HepG2 (cell line): ENCODE data around the gene PIGX. TPM values are rescaled to one million over a fixed set of nuclear protein-coding genes. Genes with fewer than 3 reads are reported as not detected.
A peak's percentile ranks its signal among the peaks of the same experiment; 100 is the strongest.

ENCODE experiments used
- ASH2L ChIP-seq: fragments of 300-600, 200-600 bp; sonication (generic); IDR thresholded peaks from 2 replicates; pipeline ENCODE4 v1.7.0; 2017; ENCODE audit warnings: low read depth, mild to moderate bottlenecking, moderate library complexity, mixed read lengths, low read length; ENCODE audit not compliant: insufficient read length
- ATF7 ChIP-seq, 2 experiments: fragments of 450-650 bp in 1 of 2; sonication (generic) in 1 of 2; formaldehyde crosslinking in 1 of 2; IDR thresholded peaks; 2 replicates each; pipeline versions ENCODE4 v1.4.0 to v1.6.1; 2016 to 2020; ENCODE audit warnings: antibody characterized with exemption in 1 of 2, mild to moderate bottlenecking in 1 of 2, missing genetic modification reagents in 1 of 2
- BCL6 ChIP-seq: IDR thresholded peaks from 2 replicates; pipeline ENCODE4 v1.6.1; 2016; ENCODE audit warnings: missing genetic modification reagents, missing compliant biosample characterization
- GABPB1 ChIP-seq: IDR thresholded peaks from 2 replicates; pipeline ENCODE4 v1.6.1; 2016; ENCODE audit warnings: mild to moderate bottlenecking, missing genetic modification reagents, moderate library complexity, missing compliant biosample characterization
- HDAC1 ChIP-seq: sonication (generic); formaldehyde crosslinking; IDR thresholded peaks from 2 replicates; pipeline ENCODE4 v1.5.1; 2020; ENCODE audit warnings: mild to moderate bottlenecking, missing genetic modification reagents
- IKZF5 ChIP-seq: IDR thresholded peaks from 2 replicates; pipeline ENCODE4 v1.6.1; 2018; ENCODE audit warnings: missing genetic modification reagents, mild to moderate bottlenecking, missing compliant biosample characterization
- KLF16 ChIP-seq, 2 experiments: sonication (generic) in 1 of 2; formaldehyde crosslinking in 1 of 2; IDR thresholded peaks; 2 replicates each; pipeline versions ENCODE4 v1.6.1 to v1.8.0; 2016 to 2023; ENCODE audit warnings: missing genetic modification reagents in 2 of 2, missing compliant biosample characterization in 1 of 2
- PCBP2 ChIP-seq: fragments of 200-400 bp; formaldehyde crosslinking; optimal IDR thresholded peaks from 2 replicates; pipeline ENCODE3; 2018; ENCODE audit warnings: low read length, low read depth; ENCODE audit not compliant: poor library complexity, severe bottlenecking
- RXRA ChIP-seq: sonication (generic); formaldehyde crosslinking; IDR thresholded peaks from 2 replicates; pipeline ENCODE4 v1.5.1; 2020; ENCODE audit warnings: missing genetic modification reagents
- SOX5 ChIP-seq: IDR thresholded peaks from 2 replicates; pipeline ENCODE4 v1.6.1; 2016; ENCODE audit warnings: borderline replicate concordance
- ZBTB20 ChIP-seq: sonication (generic); formaldehyde crosslinking; IDR thresholded peaks from 2 replicates; pipeline ENCODE4 v1.8.1; 2023; ENCODE audit warnings: missing genetic modification reagents, low read depth, mild to moderate bottlenecking, borderline replicate concordance
- ZBTB26 ChIP-seq: IDR thresholded peaks from 2 replicates; pipeline ENCODE4 v1.6.1; 2016; ENCODE audit warnings: missing compliant biosample characterization, missing genetic modification reagents, borderline replicate concordance
- ZBTB33 ChIP-seq: sonication (generic); formaldehyde crosslinking; IDR thresholded peaks from 2 replicates; pipeline ENCODE4 v1.4.0; 2020; ENCODE audit warnings: missing genetic modification reagents
- ZEB1 ChIP-seq: IDR thresholded peaks from 2 replicates; pipeline ENCODE4 v1.6.1; 2012; ENCODE audit warnings: mild to moderate bottlenecking, low read depth, inconsistent platforms; ENCODE audit not compliant: insufficient replicate concordance
- ZNF563 ChIP-seq: sonication (generic); formaldehyde crosslinking; IDR thresholded peaks from 2 replicates; pipeline ENCODE4 v1.8.0; 2022; ENCODE audit warnings: mild to moderate bottlenecking, moderate library complexity, missing genetic modification reagents
- polyA plus RNA-seq, 8 experiments: library from polyadenylated mRNA; depleted of rRNA in 3 of 8; stranded (reverse) in 7 of 8; unstranded in 1 of 8; fragments of >200 nt; fragmentation: Illumina TruSeq in 4 of 8; extraction: Trizol in 4 of 8; gene quantifications; 2 replicates each; pipeline versions ENCODE4 v1.2.1 to v1.2.3, GENCODE V29; 2011 to 2016; ENCODE audit warnings: low read depth in 4 of 8, missing spikeins in 1 of 8, mixed read lengths in 1 of 8; ENCODE audit not compliant: insufficient read depth in 1 of 8
- total RNA-seq, 5 experiments: library from RNA; depleted of rRNA; stranded (reverse); fragments of >200 nt; fragmentation: Illumina TruSeq; extraction: Trizol; gene quantifications; 2 replicates each; pipeline ENCODE4 v1.2.3, GENCODE V29; 2016; ENCODE audit warnings: low read depth in 1 of 5
- TF ChIP-seq, protein P1 (sequence below): sonication (generic); formaldehyde crosslinking; IDR thresholded peaks from 2 replicates; pipeline ENCODE4 v1.8.1; 2023; ENCODE audit warnings: missing genetic modification reagents, inconsistent platforms, borderline replicate concordance
- TF ChIP-seq, protein P2 (sequence below): sonication (generic); formaldehyde crosslinking; IDR thresholded peaks from 2 replicates; pipeline ENCODE4 v1.5.0; 2020; ENCODE audit warnings: mild to moderate bottlenecking, missing genetic modification reagents, borderline replicate concordance

The PIGX gene
- total and polyA plus RNA-seq, 2 of the 13 experiments (the other 11 are each of a cell fraction or from before 2014, with no cell fraction given), result 13.2 to 21.3 TPM

DNA sequence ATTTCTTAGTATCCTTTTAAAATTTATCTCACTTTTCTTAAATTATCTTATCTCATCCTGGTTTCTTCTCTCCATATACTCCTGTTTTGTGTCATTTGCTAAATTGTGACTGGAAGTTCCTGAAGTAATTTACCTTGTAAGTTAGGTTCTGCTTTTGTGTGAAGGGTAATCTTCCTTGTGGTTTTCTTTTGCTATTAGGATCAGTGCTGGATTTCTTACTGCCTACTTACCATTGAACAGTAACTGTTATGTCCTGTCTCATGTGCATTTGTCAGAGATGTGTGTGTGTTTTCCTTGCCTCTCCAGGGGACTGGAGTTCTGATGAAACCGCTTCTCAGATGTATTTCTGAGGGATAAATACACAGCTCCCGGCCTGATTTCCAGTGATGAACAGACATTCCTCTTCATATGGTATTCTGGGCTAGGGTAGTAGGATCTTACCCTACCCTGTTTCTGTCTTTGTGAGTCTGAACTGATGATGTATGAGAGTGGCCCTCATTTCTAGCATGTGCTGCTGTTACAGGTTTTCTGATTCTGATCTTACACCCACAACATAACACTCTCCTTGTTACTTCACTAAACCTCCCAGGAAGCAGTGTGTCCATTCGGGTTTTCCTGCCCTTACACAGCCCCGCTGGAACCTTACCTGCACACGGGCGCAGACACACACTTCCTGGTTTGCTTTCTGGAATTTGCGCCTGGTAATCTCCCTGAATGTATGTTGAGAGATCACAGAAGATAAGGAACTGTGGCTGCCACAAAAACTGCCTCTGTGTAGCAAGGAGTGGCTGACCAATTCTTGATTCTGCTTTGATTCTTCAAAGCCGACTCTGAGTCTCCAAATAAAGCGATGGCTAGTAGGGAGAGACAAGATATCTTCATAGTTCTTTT is 42.2 kb downstream of the PIGX start (continued):
- TF ChIP-seq IKZF5 (peak; percentile 38; the same call in 1 of the 2 replicates), ZBTB26 (CRISPR knock-in tag) (peak; percentile 64; the same call in 1 of the 2 replicates), HDAC1 (CRISPR knock-in tag) (peak; percentile 42; the same call in 1 of the 2 replicates), ATF7 (IDR thresholded peaks at IDR 0.05) (no peak), ATF7 (CRISPR knock-in tag; IDR thresholded peaks at IDR 0.05) (no peak), ZEB1 (peak; percentile 94), ZBTB20 (peak; percentile 94; the same call in 1 of the 2 replicates), ZNF563 (CRISPR knock-in tag) (no peak), SOX5 (CRISPR knock-in tag) (peak; percentile 32), ASH2L (peak; percentile 53), RXRA (CRISPR knock-in tag) (peak; percentile 22; the same call in 1 of the 2 replicates), PCBP2 (no peak), KLF16 (CRISPR knock-in tag; IDR thresholded peaks at IDR 0.05) (0 out of 4 replicates have a peak, but pooled peaks of 1 of the 2 experiments have one; percentile 13), GABPB1 (0 out of 2 replicates have a peak, but pooled peaks have one; percentile 31), BCL6 (peak; percentile 17; the same call in 1 of the 2 replicates), ZBTB33 (CRISPR knock-in tag) (peak; percentile 46; the same call in 1 of the 2 replicates)
- TF ChIP-seq, protein P1, sequence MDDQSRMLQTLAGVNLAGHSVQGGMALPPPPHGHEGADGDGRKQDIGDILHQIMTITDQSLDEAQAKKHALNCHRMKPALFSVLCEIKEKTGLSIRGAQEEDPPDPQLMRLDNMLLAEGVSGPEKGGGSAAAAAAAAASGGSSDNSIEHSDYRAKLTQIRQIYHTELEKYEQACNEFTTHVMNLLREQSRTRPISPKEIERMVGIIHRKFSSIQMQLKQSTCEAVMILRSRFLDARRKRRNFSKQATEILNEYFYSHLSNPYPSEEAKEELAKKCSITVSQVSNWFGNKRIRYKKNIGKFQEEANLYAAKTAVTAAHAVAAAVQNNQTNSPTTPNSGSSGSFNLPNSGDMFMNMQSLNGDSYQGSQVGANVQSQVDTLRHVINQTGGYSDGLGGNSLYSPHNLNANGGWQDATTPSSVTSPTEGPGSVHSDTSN (CRISPR knock-in tag), result no peak
- TF ChIP-seq, protein P2, sequence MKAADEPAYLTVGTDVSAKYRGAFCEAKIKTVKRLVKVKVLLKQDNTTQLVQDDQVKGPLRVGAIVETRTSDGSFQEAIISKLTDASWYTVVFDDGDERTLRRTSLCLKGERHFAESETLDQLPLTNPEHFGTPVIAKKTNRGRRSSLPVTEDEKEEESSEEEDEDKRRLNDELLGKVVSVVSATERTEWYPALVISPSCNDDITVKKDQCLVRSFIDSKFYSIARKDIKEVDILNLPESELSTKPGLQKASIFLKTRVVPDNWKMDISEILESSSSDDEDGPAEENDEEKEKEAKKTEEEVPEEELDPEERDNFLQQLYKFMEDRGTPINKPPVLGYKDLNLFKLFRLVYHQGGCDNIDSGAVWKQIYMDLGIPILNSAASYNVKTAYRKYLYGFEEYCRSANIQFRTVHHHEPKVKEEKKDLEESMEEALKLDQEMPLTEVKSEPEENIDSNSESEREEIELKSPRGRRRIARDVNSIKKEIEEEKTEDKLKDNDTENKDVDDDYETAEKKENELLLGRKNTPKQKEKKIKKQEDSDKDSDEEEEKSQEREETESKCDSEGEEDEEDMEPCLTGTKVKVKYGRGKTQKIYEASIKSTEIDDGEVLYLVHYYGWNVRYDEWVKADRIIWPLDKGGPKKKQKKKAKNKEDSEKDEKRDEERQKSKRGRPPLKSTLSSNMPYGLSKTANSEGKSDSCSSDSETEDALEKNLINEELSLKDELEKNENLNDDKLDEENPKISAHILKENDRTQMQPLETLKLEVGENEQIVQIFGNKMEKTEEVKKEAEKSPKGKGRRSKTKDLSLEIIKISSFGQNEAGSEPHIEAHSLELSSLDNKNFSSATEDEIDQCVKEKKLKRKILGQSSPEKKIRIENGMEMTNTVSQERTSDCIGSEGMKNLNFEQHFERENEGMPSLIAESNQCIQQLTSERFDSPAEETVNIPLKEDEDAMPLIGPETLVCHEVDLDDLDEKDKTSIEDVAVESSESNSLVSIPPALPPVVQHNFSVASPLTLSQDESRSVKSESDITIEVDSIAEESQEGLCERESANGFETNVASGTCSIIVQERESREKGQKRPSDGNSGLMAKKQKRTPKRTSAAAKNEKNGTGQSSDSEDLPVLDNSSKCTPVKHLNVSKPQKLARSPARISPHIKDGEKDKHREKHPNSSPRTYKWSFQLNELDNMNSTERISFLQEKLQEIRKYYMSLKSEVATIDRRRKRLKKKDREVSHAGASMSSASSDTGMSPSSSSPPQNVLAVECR (CRISPR knock-in tag), result peak; percentile 35; the same call in 1 of the 2 replicates
